NT2/D1 (cell line): ENCODE measurements around the gene GJB6.
"Not testable (repeated sequence)": the region's sequence is repeated elsewhere in the genome, so short reads cannot be mapped to it uniquely, and the experiment has no call there.

ENCODE experiments used
- SUZ12 ChIP-seq: IDR thresholded peaks from 2 replicates; pipeline ENCODE4 v1.6.1; 2011; ENCODE audit not compliant: insufficient read length, insufficient read depth; ENCODE audit errors: extremely low read depth
- YY1 ChIP-seq: IDR thresholded peaks from 2 replicates; pipeline ENCODE4 v1.6.1; 2011; ENCODE audit not compliant: insufficient read length, insufficient read depth
- ZNF274 ChIP-seq: IDR thresholded peaks from 2 replicates; pipeline ENCODE4 v1.6.1; 2011; ENCODE audit warnings: mild to moderate bottlenecking, low read depth, low read length

DNA sequence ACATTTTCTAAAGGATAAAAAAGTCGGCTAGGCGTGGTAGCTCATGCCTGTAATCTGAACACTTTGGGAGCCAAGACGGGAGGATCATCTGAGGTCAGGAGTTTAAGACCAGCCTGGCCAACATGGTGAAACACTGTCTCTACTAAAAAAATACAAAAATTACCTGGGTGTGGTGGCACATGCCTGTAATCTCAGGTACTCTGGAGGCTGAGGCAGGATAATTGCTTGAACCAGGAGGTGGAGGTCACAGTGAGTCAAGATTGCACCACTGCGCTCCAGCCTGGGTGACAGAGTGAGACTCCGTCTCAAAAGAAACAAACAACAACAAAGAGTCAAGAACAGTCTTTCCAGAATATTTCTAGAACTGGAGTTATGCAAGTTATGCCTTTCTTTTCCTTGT, 44.8 kb upstream of the GJB6 start:
- TF ChIP-seq SUZ12, YY1, ZNF274: not testable (repeated sequence)
